ENCODE measurements around the gene GRIN2D.
"Not testable (repeated sequence)": the region's sequence is repeated elsewhere in the genome, so short reads cannot be mapped to it uniquely, and the experiment has no call there.

Gene GRIN2D

GRCh38 chr19:48393559-48394330, at the start of gene GRIN2D:
Gene GRIN2D, plus strand, starts transcription at chr19:48393668. Its CDS starts 4,725 bp downstream, at chr19:48398393.
- peak; percentile 51 for DNase-seq

DNA sequence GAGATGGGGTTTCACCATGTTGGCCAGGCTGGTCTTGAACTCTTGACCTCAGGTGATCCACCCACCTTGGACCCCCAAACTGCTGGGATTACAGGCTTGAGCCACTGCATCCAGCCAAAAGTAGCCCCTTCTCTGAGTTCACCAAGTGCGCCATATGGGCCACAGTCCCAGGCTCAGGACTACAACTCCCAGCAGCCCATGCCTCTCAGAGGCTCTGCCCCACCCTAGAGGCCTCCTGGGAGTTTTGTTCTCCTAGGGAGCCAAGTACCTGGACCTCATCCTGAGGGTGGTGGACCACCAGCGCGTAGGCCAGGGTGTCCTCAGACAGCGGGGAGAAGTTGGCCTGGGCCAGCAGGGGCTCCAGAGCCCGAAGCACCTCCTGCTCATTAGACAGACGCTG, 48.6 kb upstream of the GRIN2D start:
- DNase-seq = no peak

DNA sequence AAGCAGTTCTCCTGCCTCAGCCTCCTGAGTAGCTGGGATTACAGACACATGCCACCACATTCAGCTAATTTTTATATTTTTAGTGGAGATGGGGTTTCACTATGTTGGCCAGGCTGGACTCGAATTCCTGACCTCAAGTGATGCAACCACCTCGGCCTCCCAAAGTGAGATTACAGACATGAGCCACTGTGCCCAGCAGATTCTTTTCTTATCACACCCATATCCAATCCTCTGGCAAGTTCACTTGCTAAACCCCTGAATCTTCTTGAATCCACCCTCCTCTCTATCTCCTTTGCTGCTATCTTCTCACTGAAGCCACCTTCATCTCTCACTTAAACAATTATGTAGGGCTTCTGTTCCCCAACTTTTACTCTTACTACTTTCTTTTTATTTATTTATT, 47.3 kb upstream of the GRIN2D start:
- DNase-seq = no peak

- no peak for DNase-seq
Measured at GRCh38 chr19:48348045-48348444, 45.4 kb upstream of the GRIN2D start.

GRCh38 chr19:48348737-48349136, 44.7 kb upstream of the GRIN2D start:
- DNase-seq = no peak

- DNase-seq = no peak
Measured at GRCh38 chr19:48350856-48351255, 42.6 kb upstream of the GRIN2D start.

DNA sequence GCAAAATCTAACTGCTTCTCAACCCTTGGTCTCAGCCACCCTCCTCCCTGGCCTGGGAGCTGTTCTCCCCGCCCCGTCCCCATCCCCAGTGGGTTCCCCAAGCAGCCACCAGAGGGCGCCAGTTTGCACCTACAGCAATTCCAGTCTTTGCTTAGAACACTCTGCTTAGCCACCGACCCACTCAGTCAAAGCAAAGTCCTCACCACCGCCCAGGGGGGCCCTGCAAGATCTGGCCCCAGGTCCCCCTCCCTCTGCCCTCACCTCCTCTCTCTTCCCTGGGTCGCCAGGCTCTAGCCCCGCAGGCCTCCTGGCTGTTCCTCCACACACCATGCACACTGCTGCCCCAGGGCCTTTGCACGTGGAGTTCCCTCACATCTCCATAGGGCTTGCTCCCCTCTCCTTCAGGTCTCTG, 42.1 kb upstream of the GRIN2D start:
- DNase-seq = peak; percentile 48

DNA sequence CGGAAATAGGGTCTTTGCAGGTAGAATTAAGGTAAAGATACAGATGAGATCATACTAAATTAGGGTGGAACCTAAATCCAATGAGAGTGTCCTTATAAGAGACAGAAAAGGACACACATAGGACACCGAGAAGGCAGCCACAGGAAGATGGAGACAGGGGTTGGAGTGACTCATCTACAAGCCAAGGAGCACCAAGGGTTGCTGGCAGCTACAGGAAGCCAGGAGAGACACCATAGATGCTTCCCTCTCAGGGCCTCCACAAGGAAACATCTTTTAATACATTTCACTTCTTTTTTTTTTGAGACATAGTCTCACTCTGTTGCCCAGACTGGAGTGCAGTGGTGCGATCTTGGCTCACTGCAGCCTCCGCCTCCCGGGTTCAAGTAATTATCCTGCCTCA, 39.8 kb upstream of the GRIN2D start:
- no peak for DNase-seq

DNA sequence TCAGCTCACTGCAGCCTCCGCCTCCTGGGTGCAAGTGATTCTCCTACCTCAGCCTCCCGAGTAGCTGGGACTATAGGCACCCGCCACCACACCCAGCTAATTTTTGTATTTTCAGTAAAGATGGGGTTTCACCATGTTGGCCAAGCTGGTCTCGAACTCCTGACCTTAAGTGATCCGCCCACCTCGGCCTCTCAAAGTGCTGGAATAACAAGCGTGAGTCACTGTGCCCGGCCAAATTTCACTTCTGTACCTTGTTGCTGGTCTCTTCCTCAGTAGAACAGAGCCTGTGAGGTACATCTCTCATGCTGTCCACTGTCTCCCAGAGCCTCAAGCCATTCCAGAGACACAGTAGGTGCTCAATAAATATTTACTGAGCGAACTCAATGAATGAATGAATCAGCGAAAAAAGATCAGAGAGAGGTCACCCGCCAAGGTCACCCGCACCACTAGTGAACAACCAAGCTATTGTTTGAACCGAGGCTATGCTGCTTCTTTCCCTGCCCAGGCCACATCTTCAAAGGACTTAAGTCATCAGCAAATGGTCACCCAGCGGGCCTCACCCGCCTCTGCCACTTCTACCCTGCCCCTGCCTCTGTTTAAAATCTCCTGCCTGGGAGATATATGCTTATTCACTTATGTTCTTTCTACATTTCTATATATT, 39.0 kb upstream of the GRIN2D start:
- no peak for DNase-seq

DNA sequence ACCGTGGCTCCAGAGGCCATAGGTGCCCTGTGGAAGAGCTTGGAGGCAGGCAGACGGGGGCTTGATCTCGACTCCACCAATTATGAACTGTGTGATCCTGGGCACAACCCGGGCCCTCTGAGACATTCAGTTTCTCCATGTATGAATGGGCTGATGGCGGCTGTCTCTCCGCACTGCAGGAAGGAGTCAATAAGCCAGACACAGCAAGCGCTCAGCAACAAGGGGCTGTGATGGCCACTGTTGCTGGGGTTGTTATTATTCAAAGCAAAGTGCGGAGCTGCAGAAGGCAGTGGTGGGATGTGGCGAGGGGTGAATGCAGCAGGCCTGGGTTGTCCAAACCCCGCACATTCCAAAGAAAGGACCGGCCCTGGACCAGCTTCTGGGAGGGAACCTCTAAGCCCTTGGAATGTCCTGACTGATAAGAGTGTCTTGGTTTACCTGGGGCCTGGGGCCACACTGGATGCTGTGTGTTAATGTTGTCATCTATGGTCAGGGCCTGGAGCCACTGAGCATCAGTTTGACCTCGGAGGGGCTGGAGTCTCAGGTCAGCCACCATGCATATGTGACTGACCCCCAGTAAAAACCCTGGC, 38.0 kb upstream of the GRIN2D start:
- no peak for DNase-seq

DNA sequence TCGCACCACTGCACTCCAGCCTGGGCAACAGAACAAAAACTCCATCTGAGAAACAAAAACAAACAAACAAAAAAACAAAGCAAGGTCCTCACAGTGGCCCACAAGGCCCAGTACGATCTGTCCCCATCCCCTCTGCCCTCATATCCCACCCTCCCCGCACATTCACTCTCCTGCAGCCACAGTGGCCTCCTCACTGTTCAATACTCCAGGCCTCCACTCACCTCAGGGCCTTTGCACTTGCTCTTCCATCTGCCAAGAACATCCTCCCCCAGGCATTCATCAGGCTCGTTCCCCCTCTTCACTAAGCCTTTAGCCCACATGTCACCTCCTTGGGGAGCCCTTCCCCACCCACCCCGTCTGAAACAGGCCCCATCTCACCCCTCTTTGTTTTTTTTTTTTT, 34.3 kb upstream of the GRIN2D start:
- DNase-seq = no peak

DNA sequence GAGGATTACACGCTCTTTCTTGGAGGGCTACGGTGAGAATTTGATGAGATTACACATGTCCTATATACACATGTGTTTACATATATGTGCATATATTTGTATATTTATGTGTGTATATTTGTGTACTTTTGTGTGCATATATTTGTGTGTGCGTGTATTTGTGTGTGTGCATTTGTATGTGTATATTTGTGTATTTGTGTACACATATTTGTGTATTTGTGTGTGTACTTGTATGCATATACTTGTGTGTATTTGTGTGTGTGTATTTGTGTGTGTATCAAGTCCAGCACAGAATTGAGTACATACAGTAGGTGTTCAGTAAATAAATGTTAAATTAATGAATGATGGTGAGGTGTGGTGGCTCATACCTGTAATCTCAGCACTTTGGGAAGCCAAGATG, 31.6 kb upstream of the GRIN2D start:
- DNase-seq = no peak

GRCh38 chr19:48362716-48363499, 30.6 kb upstream of the GRIN2D start:
- peak; percentile 94 for DNase-seq

DNA sequence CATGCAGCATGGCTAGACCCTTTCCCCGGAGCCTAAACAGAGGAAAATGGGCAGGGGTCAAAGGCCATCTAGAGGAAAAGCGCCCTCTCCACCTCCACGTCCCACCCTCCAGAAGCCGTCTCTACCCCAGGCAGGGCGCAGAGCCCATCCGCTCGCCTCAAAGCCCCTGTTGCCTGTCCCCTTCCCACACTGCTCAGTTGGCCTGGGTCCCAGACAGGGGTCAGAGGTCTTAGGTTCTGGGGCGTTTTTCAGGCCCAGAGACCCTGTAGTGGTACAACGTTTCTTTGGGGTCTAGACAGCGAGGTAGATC, 30.0 kb upstream of the GRIN2D start:
- DNase-seq = no peak

GRCh38 chr19:48363810-48364597, 29.5 kb upstream of the GRIN2D start, which contains the start of the genes SYNGR4 and TMEM143:
Gene SYNGR4, plus strand, starts transcription at chr19:48364367. Its CDS starts 1,476 bp downstream, at chr19:48365843.
Gene TMEM143, minus strand, starts transcription at chr19:48363940. Its CDS starts 20 bp downstream, at chr19:48363920.
- DNase-seq = peak; percentile 100

DNA sequence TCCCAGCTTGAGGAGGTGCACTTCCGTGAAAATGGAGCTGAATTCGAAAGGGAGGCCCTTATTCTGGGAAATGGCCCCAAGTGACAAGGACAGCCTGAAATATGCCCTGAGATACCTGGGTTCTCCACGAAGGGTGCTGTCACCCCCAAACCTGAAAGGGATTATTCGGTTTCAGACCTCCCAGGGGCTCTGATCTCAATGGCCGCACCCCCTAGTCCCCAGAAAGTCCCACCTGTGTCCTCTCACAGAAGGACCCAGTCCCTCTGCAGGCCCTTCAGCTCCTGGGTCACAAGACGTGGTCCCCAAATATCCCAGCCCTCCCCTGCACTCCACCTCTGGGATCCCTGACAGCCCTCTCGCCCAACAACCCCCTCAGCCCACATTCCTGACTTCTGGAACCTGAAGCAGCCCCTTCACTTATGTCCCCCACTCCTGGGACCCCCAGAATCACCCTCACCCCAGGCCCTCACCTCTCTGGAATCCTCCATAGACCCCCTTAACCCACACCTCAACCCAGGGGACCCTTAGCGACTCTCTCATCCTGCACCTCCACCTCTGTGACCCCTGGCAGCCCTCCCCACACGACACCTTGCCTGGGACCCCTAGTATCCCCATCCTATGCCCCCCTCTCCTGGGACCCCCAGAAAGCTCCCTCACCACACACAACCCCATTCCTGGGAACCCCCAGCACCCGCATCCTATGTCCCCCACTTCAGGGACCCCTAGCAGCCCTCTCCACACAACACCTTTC, 28.7 kb upstream of the GRIN2D start:
- no peak for DNase-seq

GRCh38 chr19:48365602-48366001, 27.9 kb upstream of the GRIN2D start:
- no peak for DNase-seq

DNA sequence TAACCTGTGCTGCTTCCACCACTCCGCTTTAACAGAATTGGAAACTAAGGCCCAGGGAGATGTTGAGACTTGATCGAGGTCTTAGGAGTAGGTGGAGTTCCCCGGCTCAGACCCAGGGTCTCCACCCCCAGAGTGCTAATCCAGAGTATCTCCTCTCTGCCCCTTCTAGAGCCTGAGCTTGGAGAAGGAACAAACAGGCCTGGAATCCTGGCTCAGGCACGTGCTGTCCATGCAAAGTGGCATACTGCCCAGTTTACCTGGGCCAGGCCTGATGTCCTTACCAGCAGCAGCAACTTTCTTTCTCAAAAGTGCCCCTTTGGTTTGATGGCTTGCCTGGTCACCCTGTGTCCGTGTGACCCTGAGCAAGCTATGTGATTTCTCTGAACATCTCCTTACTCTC, 25.6 kb upstream of the GRIN2D start:
- no peak for DNase-seq

- DNase-seq = no peak
Measured at GRCh38 chr19:48368936-48369335, 24.5 kb upstream of the GRIN2D start.

DNA sequence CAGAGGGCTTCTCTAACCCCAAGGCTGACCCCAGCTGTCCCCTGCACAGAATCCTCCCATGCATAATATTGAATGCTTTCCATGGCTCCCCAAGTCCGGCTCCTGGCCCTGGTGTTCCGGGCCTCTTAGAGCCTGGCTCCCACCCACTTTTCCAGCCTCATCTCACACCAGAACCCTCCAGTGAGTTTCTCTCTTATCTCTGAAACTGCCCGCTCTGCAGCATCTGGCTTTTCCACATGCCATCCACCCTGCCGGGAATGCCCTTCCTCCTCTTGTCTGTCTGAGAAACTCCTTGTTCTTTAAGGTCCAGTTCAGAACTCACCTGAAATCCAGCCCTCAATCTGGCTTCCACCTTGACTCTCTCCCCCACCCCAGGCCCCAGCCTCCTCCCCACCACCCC, 22.5 kb upstream of the GRIN2D start:
- DNase-seq = no peak

GRCh38 chr19:48371367-48371766, 22.1 kb upstream of the GRIN2D start:
- no peak for DNase-seq

GRCh38 chr19:48371771-48372170, 21.7 kb upstream of the GRIN2D start:
- not testable (repeated sequence) for DNase-seq

Data from fibroblast of skin of right quadriceps (primary cell).